H1 (cell line): ENCODE data around the gene BTNL8. TPM values are rescaled to one million over a fixed set of nuclear protein-coding genes. Genes with fewer than 3 reads are reported as not detected.

Experiments used
- BCL11A ChIP-seq, 2 experiments: IDR thresholded peaks; one replicate each; pipeline ENCODE4 v1.6.1; 2011; ENCODE audit warnings: low read depth in 2 of 2, low read length in 2 of 2, mild to moderate bottlenecking in 2 of 2
- CREB1 ChIP-seq: IDR thresholded peaks from 2 replicates; pipeline ENCODE4 v1.6.1; 2012; ENCODE audit warnings: inconsistent platforms
- EZH2 ChIP-seq: fragments of 200-600 bp; sonication (generic); IDR thresholded peaks from 2 replicates; pipeline ENCODE4 v1.7.1; 2012; ENCODE audit warnings: low read depth, mild to moderate bottlenecking, moderate library complexity, low read length, inconsistent platforms; ENCODE audit not compliant: severe bottlenecking
- GTF2F1 ChIP-seq: IDR thresholded peaks from 2 replicates; pipeline ENCODE4 v1.6.1; 2012; ENCODE audit warnings: low read depth, low read length, improper control_type of control experiment, borderline replicate concordance
- KDM4A ChIP-seq: IDR thresholded peaks from one replicate; pipeline ENCODE4 v1.7.1; 2012; ENCODE audit warnings: low read depth, mild to moderate bottlenecking, moderate library complexity, low read length, inconsistent platforms; ENCODE audit not compliant: severe bottlenecking
- NANOG ChIP-seq: IDR thresholded peaks from 2 replicates; pipeline ENCODE4 v1.6.1; 2011; ENCODE audit warnings: low read length, low read depth, mild to moderate bottlenecking, inconsistent platforms; ENCODE audit not compliant: insufficient read depth, poor library complexity, severe bottlenecking
- RBBP5 ChIP-seq: IDR thresholded peaks from 2 replicates; pipeline ENCODE4 v1.7.1; 2012; ENCODE audit warnings: low read depth, mild to moderate bottlenecking, inconsistent platforms, low read length, moderate library complexity, borderline replicate concordance
- TAF1 ChIP-seq: IDR thresholded peaks from 2 replicates; pipeline ENCODE4 v1.6.1; 2011; ENCODE audit warnings: mild to moderate bottlenecking, low read depth, low read length
- TBP ChIP-seq: IDR thresholded peaks from 2 replicates; pipeline ENCODE4 v1.6.1; 2011; ENCODE audit warnings: low read depth, low read length, improper control_type of control experiment
- polyA plus RNA-seq, 7 experiments: library from polyadenylated mRNA; depleted of rRNA in 3 of 7; stranded (reverse) in 5 of 7; unstranded in 2 of 7; fragments of >200 nt in 5 of 7; fragments of 200-250 nt in 2 of 7; gene quantifications; 1 replicate in 5 of 7; 2 replicates in 1 of 7; 4 replicates in 1 of 7; pipeline versions ENCODE4 v1.2.1 to v1.2.3, GENCODE V29; 2011 to 2013; ENCODE audit warnings: missing spikeins in 2 of 7, mixed read lengths in 2 of 7
- total RNA-seq: library from RNA; stranded (reverse); fragmentation: NEBNext Ultra II Directional; extraction: Animal tissue kit (Norgen Biotek cat#: 25700); gene quantifications from 2 replicates; pipeline ENCODE4 v1.2.1, GENCODE V29; 2021
- TF ChIP-seq, protein P1 (sequence below): fragments of 300-600 bp; sonication (generic); IDR thresholded peaks from 2 replicates; pipeline ENCODE4 v1.7.1; 2012; ENCODE audit warnings: low read length, moderate library complexity, mild to moderate bottlenecking, inconsistent platforms; ENCODE audit not compliant: insufficient replicate concordance
- TF ChIP-seq, protein P2 (sequence below): IDR thresholded peaks from 2 replicates; pipeline ENCODE4 v1.6.1; 2011; ENCODE audit warnings: low read length, improper control_type of control experiment

Gene BTNL8
- total and polyA plus RNA-seq, 2 of the 8 experiments (the other 6 are each of a cell fraction or from before 2014, with no cell fraction given), result 0.32 to 0.48 TPM

DNA sequence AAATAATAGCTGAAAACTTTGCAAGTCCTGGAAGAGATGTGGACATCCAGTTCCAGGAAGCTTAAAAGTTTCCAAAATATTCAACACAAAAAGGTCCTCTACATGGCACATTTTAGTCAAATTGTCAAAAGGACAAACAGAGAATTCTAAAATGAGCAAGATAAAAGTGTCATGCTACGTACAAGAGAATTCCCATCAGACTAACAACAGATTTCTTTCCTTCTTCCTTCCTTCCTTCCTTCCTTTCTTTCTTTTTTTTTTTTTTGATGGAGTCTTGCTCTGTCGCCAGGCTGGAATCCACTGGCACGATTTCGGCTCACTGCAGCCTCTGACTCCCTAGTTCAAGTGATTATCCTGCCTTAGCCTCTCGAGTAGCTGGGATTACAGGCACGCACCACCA, 39.3 kb downstream of the BTNL8 start (continued):
- TF ChIP-seq, protein P1, sequence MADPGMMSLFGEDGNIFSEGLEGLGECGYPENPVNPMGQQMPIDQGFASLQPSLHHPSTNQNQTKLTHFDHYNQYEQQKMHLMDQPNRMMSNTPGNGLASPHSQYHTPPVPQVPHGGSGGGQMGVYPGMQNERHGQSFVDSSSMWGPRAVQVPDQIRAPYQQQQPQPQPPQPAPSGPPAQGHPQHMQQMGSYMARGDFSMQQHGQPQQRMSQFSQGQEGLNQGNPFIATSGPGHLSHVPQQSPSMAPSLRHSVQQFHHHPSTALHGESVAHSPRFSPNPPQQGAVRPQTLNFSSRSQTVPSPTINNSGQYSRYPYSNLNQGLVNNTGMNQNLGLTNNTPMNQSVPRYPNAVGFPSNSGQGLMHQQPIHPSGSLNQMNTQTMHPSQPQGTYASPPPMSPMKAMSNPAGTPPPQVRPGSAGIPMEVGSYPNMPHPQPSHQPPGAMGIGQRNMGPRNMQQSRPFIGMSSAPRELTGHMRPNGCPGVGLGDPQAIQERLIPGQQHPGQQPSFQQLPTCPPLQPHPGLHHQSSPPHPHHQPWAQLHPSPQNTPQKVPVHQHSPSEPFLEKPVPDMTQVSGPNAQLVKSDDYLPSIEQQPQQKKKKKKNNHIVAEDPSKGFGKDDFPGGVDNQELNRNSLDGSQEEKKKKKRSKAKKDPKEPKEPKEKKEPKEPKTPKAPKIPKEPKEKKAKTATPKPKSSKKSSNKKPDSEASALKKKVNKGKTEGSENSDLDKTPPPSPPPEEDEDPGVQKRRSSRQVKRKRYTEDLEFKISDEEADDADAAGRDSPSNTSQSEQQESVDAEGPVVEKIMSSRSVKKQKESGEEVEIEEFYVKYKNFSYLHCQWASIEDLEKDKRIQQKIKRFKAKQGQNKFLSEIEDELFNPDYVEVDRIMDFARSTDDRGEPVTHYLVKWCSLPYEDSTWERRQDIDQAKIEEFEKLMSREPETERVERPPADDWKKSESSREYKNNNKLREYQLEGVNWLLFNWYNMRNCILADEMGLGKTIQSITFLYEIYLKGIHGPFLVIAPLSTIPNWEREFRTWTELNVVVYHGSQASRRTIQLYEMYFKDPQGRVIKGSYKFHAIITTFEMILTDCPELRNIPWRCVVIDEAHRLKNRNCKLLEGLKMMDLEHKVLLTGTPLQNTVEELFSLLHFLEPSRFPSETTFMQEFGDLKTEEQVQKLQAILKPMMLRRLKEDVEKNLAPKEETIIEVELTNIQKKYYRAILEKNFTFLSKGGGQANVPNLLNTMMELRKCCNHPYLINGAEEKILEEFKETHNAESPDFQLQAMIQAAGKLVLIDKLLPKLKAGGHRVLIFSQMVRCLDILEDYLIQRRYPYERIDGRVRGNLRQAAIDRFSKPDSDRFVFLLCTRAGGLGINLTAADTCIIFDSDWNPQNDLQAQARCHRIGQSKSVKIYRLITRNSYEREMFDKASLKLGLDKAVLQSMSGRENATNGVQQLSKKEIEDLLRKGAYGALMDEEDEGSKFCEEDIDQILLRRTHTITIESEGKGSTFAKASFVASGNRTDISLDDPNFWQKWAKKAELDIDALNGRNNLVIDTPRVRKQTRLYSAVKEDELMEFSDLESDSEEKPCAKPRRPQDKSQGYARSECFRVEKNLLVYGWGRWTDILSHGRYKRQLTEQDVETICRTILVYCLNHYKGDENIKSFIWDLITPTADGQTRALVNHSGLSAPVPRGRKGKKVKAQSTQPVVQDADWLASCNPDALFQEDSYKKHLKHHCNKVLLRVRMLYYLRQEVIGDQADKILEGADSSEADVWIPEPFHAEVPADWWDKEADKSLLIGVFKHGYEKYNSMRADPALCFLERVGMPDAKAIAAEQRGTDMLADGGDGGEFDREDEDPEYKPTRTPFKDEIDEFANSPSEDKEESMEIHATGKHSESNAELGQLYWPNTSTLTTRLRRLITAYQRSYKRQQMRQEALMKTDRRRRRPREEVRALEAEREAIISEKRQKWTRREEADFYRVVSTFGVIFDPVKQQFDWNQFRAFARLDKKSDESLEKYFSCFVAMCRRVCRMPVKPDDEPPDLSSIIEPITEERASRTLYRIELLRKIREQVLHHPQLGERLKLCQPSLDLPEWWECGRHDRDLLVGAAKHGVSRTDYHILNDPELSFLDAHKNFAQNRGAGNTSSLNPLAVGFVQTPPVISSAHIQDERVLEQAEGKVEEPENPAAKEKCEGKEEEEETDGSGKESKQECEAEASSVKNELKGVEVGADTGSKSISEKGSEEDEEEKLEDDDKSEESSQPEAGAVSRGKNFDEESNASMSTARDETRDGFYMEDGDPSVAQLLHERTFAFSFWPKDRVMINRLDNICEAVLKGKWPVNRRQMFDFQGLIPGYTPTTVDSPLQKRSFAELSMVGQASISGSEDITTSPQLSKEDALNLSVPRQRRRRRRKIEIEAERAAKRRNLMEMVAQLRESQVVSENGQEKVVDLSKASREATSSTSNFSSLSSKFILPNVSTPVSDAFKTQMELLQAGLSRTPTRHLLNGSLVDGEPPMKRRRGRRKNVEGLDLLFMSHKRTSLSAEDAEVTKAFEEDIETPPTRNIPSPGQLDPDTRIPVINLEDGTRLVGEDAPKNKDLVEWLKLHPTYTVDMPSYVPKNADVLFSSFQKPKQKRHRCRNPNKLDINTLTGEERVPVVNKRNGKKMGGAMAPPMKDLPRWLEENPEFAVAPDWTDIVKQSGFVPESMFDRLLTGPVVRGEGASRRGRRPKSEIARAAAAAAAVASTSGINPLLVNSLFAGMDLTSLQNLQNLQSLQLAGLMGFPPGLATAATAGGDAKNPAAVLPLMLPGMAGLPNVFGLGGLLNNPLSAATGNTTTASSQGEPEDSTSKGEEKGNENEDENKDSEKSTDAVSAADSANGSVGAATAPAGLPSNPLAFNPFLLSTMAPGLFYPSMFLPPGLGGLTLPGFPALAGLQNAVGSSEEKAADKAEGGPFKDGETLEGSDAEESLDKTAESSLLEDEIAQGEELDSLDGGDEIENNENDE, result no peak
- no peak for TF ChIP-seq KDM4A
- TF ChIP-seq NANOG, result no peak
- TF ChIP-seq, protein P2, sequence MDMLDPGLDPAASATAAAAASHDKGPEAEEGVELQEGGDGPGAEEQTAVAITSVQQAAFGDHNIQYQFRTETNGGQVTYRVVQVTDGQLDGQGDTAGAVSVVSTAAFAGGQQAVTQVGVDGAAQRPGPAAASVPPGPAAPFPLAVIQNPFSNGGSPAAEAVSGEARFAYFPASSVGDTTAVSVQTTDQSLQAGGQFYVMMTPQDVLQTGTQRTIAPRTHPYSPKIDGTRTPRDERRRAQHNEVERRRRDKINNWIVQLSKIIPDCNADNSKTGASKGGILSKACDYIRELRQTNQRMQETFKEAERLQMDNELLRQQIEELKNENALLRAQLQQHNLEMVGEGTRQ, result no peak
- TF ChIP-seq TBP, result no peak
- no peak for TF ChIP-seq EZH2
- TF ChIP-seq CREB1, result no peak
- no peak for TF ChIP-seq BCL11A (IDR thresholded peaks at IDR 0.05; ENCODE audit: low read depth in 2 of 2, low read length in 2 of 2)
- TF ChIP-seq GTF2F1, result no peak
- TF ChIP-seq TAF1, result no peak
- no peak for TF ChIP-seq RBBP5
